Panc1 (cell line): Measurements from ENCODE around the gene MARCHF9.
"Not testable (repeated sequence)": the region's sequence is repeated elsewhere in the genome, so short reads cannot be mapped to it uniquely, and the experiment has no call there.

Experiments used
- POLR2AphosphoS5 ChIP-seq: IDR thresholded peaks from 2 replicates; pipeline ENCODE4 v1.6.1; 2012; ENCODE audit warnings: mild to moderate bottlenecking, low read depth, low read length, moderate library complexity
- TCF7L2 ChIP-seq: IDR thresholded peaks from 2 replicates; pipeline ENCODE4 v1.6.1; 2011; ENCODE audit warnings: mild to moderate bottlenecking, low read depth, low read length, inconsistent platforms
- TF ChIP-seq, protein P1 (sequence below): fragments of 450-650 bp; IDR thresholded peaks from 2 replicates; pipeline ENCODE4 v1.5.1; 2017; ENCODE audit warnings: mild to moderate bottlenecking

GRCh38 chr12:57715036-57715748 lies 39.7 kb upstream of the MARCHF9 start:
- TF ChIP-seq, protein P1, sequence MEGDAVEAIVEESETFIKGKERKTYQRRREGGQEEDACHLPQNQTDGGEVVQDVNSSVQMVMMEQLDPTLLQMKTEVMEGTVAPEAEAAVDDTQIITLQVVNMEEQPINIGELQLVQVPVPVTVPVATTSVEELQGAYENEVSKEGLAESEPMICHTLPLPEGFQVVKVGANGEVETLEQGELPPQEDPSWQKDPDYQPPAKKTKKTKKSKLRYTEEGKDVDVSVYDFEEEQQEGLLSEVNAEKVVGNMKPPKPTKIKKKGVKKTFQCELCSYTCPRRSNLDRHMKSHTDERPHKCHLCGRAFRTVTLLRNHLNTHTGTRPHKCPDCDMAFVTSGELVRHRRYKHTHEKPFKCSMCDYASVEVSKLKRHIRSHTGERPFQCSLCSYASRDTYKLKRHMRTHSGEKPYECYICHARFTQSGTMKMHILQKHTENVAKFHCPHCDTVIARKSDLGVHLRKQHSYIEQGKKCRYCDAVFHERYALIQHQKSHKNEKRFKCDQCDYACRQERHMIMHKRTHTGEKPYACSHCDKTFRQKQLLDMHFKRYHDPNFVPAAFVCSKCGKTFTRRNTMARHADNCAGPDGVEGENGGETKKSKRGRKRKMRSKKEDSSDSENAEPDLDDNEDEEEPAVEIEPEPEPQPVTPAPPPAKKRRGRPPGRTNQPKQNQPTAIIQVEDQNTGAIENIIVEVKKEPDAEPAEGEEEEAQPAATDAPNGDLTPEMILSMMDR: not testable (repeated sequence)
- TF ChIP-seq POLR2AphosphoS5, TCF7L2: not testable (repeated sequence)
